ENCODE measurements around the gene LMO2.

GRCh38 chr11:33912405-33913361 lies 20.8 kb upstream of the LMO2 start:
- TF ChIP-seq POLR2A (IDR thresholded peaks at IDR 0.05) (no peak), CTCF (IDR thresholded peaks at IDR 0.05) (no peak), EP300 (IDR thresholded peaks at IDR 0.05) (peak in 1 of 2 donors; percentile 24)
